ENCODE results near the gene CCNY. TPM values are rescaled to one million over a fixed set of nuclear protein-coding genes. Genes with fewer than 3 reads are reported as not detected.

CCNY gene
- total and polyA plus RNA-seq, 5 donors: 27.7 to 72.1 (median 64.3) TPM

Other genes with a start within 250 kb of the CCNY start
- gene CUL2, start 246.2 kb upstream of the CCNY start, total RNA-seq: 10 to 100 TPM; 26.8 to 33.1 (median 29.7) TPM
- 11.7 TPM for gene CUL2, start 246.2 kb upstream of the CCNY start, polyA plus RNA-seq
- gene CREM, start 209.7 kb upstream of the CCNY start, total RNA-seq: 10 to 100 TPM; 31.9 to 39.9 (median 37.8) TPM
- gene CREM, start 209.7 kb upstream of the CCNY start, polyA plus RNA-seq: 41.0 TPM